HUES48 (cell line): Measurements from ENCODE around the gene RWDD1.

Experiments used
- H3K27ac ChIP-seq: one replicate; pipeline ENCODE4 v1.7.0; 2013; ENCODE audit warnings: low read depth, low read length, inconsistent platforms
- H3K27me3 ChIP-seq: 2 replicates; pipeline ENCODE4 v1.6.1; 2013; ENCODE audit warnings: mild to moderate bottlenecking, low read length; ENCODE audit not compliant: control insufficient read depth, insufficient read depth
- H3K36me3 ChIP-seq: 2 replicates; pipeline ENCODE4 v1.6.1; 2013; ENCODE audit warnings: low read length; ENCODE audit not compliant: control insufficient read depth, insufficient read depth
- H3K4me1 ChIP-seq: 2 replicates; pipeline ENCODE4 v1.6.1; 2013; ENCODE audit warnings: mild to moderate bottlenecking, low read length; ENCODE audit not compliant: control insufficient read depth, insufficient read depth
- H3K4me3 ChIP-seq: 2 replicates; pipeline ENCODE4 v1.5.1; 2013; ENCODE audit warnings: mild to moderate bottlenecking, low read depth, low read length
- H3K9ac ChIP-seq: 2 replicates; pipeline ENCODE4 v1.6.1; 2013; ENCODE audit warnings: mild to moderate bottlenecking, low read depth, low read length, moderate library complexity
- H3K9me3 ChIP-seq: 2 replicates; pipeline ENCODE4 v1.6.1; 2013; ENCODE audit warnings: low read length; ENCODE audit not compliant: control insufficient read depth, insufficient read depth

Gene RWDD1

GRCh38 chr6:116570856-116571682 is at the start of gene RWDD1:
RWDD1 (plus strand) TSS chr6:116571504; CDS start chr6:116571583, 79 bp downstream.
- Histone ChIP-seq H3K9me3 (no peaks in the 10 kb centered on the region), H3K27me3 (no peaks in the 10 kb centered on the region), H3K4me1 (peaks cover 10% of the 10 kb centered on the region), H3K36me3 (peaks cover 12% of the 10 kb centered on the region; the same call in 1 of the 2 replicates), H3K27ac (peak within 1 kb of the TSS; percentile 93), H3K4me3 (peak within 1 kb of the TSS; percentile 80), H3K9ac (peak within 1 kb of the TSS; percentile 79)

- no peak overlapping the region for H3K27ac ChIP-seq
- H3K36me3 ChIP-seq: no peaks in the 10 kb centered on the region
- no peaks in the 10 kb centered on the region for H3K27me3 ChIP-seq
- no peak overlapping the region for H3K9ac ChIP-seq
- no peaks in the 10 kb centered on the region for H3K9me3 ChIP-seq
- no peak overlapping the region for H3K4me3 ChIP-seq
- peaks cover 26% of the 10 kb centered on the region for H3K4me1 ChIP-seq
Observed at GRCh38 chr6:116522896-116523295, 48.4 kb upstream of the RWDD1 start.

GRCh38 chr6:116524236-116524635 is 47.1 kb upstream of the RWDD1 start:
- no peak overlapping the region for H3K9ac ChIP-seq
- H3K27ac ChIP-seq: no peak overlapping the region
- H3K4me1 ChIP-seq: peaks cover 38% of the 10 kb centered on the region

GRCh38 chr6:116528133-116528532 is 43.2 kb upstream of the RWDD1 start:
- peaks cover 56% of the 10 kb centered on the region for H3K4me1 ChIP-seq
- H3K4me3 ChIP-seq: no peak overlapping the region
- H3K36me3 ChIP-seq: no peaks in the 10 kb centered on the region
- H3K27me3 ChIP-seq: no peaks in the 10 kb centered on the region
- H3K9ac ChIP-seq: no peak overlapping the region
- no peak overlapping the region for H3K27ac ChIP-seq
- no peaks in the 10 kb centered on the region for H3K9me3 ChIP-seq

More at GRCh38 chr6:116524236-116524635, 47.1 kb upstream of the RWDD1 start:
- H3K27me3 ChIP-seq: no peaks in the 10 kb centered on the region
- H3K36me3 ChIP-seq: no peaks in the 10 kb centered on the region
- H3K9me3 ChIP-seq: no peaks in the 10 kb centered on the region
- no peak overlapping the region for H3K4me3 ChIP-seq

- H3K9ac ChIP-seq: no peak overlapping the region
- H3K27me3 ChIP-seq: no peaks in the 10 kb centered on the region
- no peak overlapping the region for H3K4me3 ChIP-seq
- peaks cover 55% of the 10 kb centered on the region for H3K4me1 ChIP-seq
- no peaks in the 10 kb centered on the region for H3K9me3 ChIP-seq
- H3K36me3 ChIP-seq: no peaks in the 10 kb centered on the region
- peak overlapping the region; percentile 44 for H3K27ac ChIP-seq
Observed at GRCh38 chr6:116528780-116529179, 42.5 kb upstream of the RWDD1 start.

GRCh38 chr6:116529466-116530290 is 41.6 kb upstream of the RWDD1 start:
- Histone ChIP-seq H3K27me3 (no peaks in the 10 kb centered on the region), H3K27ac (peak overlapping the region; percentile 44), H3K9me3 (no peaks in the 10 kb centered on the region), H3K36me3 (no peaks in the 10 kb centered on the region), H3K9ac (no peak overlapping the region), H3K4me1 (peaks cover 50% of the 10 kb centered on the region), H3K4me3 (peak overlapping the region; percentile 26; the same call in 1 of the 2 replicates)

GRCh38 chr6:116530436-116530835 is 40.9 kb upstream of the RWDD1 start:
- Histone ChIP-seq H3K9ac (no peak overlapping the region), H3K4me3 (no peak overlapping the region), H3K9me3 (no peaks in the 10 kb centered on the region), H3K27ac (no peak overlapping the region), H3K4me1 (peaks cover 46% of the 10 kb centered on the region), H3K27me3 (no peaks in the 10 kb centered on the region), H3K36me3 (no peaks in the 10 kb centered on the region)

- Histone ChIP-seq H3K27me3 (no peaks in the 10 kb centered on the region), H3K9ac (no peak overlapping the region), H3K4me1 (peaks cover 49% of the 10 kb centered on the region), H3K36me3 (no peaks in the 10 kb centered on the region), H3K9me3 (no peaks in the 10 kb centered on the region), H3K4me3 (no peak overlapping the region), H3K27ac (no peak overlapping the region)
Observed at GRCh38 chr6:116531675-116532570, 39.4 kb upstream of the RWDD1 start.

- H3K9me3 ChIP-seq: no peaks in the 10 kb centered on the region
- H3K36me3 ChIP-seq: no peaks in the 10 kb centered on the region
- no peak overlapping the region for H3K4me3 ChIP-seq
Observed at GRCh38 chr6:116533233-116533957, 37.9 kb upstream of the RWDD1 start.

GRCh38 chr6:116535109-116535508 is 36.2 kb upstream of the RWDD1 start:
- no peaks in the 10 kb centered on the region for H3K27me3 ChIP-seq
- H3K36me3 ChIP-seq: no peaks in the 10 kb centered on the region
- H3K9me3 ChIP-seq: no peaks in the 10 kb centered on the region
- peaks cover 27% of the 10 kb centered on the region for H3K4me1 ChIP-seq
- no peak overlapping the region for H3K9ac ChIP-seq
- no peak overlapping the region for H3K27ac ChIP-seq
- no peak overlapping the region for H3K4me3 ChIP-seq

More at GRCh38 chr6:116533233-116533957, 37.9 kb upstream of the RWDD1 start:
- Histone ChIP-seq H3K27me3 (no peaks in the 10 kb centered on the region), H3K27ac (peak overlapping the region; percentile 3), H3K4me1 (peaks cover 45% of the 10 kb centered on the region), H3K9ac (no peak overlapping the region)
